Measurements from ENCODE around the gene GOLGA6L1. TPM values are rescaled to one million over a fixed set of nuclear protein-coding genes. Genes with fewer than 3 reads are reported as not detected.
"Not testable (repeated sequence)": the region's sequence is repeated elsewhere in the genome, so short reads cannot be mapped to it uniquely, and the experiment has no call there.

Gene GOLGA6L1, protein sequence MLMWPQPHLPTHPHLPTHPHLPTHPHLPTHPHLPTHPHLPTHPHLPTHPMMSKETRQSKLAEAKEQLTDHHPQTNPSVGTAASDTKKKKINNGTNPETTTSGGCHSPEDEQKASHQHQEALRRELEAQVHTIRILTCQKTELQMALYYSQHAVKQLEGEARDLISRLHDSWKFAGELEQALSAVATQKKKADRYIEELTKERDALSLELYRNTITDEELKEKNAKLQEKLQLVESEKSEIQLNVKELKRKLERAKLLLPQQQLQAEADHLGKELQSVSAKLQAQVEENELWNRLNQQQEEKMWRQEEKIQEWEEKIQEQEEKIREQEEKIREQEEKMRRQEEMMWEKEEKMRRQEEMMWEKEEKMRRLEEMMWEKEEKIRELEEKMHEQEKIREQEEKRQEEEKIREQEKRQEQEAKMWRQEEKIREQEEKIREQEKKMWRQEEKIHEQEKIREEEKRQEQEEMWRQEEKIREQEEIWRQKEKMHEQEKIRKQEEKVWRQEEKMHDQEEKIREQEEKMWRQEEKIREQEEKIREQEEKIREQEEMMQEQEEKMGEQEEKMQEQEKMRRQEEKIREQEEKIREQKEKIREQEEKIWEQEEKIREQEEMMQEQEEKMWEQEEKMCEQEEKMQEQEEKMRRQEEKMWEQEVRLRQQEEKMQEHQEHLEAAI
- not detected for total RNA-seq

DNA sequence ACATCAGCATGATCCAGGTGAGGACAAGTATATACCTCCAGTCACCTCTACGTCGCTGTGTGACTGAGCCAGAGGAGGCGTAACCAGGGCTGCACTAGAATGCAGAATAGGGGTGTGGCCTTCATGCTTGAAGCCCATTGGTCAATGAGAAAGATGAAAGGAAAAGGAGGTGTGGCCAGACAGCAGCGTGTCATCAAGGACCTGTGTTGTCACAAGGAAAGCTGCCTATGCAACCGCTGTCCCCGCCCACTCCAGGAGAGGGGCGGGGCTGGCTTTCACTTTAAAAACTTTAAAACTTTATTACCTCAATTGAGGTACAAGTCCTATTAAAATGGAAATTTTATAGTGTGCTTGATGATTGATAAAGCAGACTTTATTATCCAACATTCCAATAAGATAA, at the start of gene GOLGA6L1:
GOLGA6L1 (minus strand) TSS at position 101 of the 400 bp plus-strand sequence; CDS start at position 10, 91 bp downstream.
- DNase-seq (ENCODE audit: low spot score in 2 of 2); H3K9me3 Mint-ChIP-seq; H3K27ac Mint-ChIP-seq; H3K36me3 Mint-ChIP-seq; ATAC-seq: not testable (repeated sequence)

DNA sequence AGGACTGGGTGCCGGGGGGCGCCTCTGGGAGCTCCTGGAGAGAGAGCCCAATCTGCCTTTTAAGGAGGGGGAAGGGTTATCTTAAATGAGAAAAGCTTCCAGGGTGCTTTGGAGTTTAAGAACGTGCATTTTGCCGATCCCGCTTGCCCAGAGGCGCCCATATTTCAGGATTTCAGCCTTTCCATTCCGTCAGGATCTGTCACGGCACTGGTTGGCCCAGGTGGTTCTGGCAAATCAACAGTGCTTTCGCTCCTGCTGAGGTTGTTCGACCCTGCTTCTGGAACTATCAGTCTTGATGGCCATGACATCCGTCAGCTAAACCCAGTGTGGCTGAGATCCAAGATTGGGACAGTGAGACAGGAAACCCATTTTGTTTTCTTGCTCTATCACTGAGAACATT, 44.6 kb upstream of the GOLGA6L1 start:
- H3K36me3 Mint-ChIP-seq; ATAC-seq; H3K27ac Mint-ChIP-seq; H3K9me3 Mint-ChIP-seq; DNase-seq (ENCODE audit: low spot score in 2 of 2): not testable (repeated sequence)

DNA sequence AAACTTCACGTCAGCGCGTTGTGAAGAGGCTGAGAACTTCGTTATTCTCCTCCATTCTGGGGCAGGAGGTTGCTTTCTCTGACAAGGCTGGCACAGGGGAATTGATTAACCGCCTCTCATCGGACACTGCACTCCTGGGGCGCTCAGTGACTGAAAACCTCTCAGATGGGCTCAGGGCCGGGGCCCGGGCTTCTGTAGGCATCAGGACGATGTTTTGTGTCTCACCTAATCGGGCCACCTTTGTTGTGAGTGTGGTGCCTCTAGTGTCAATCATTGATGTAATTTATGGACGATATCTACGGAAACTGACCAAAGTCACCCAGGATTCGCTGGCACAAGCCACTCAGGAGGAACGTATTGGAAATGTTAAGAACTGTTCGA, 43.9 kb upstream of the GOLGA6L1 start:
- ATAC-seq; DNase-seq (ENCODE audit: low spot score in 2 of 2); H3K9me3 Mint-ChIP-seq; H3K36me3 Mint-ChIP-seq; H3K27ac Mint-ChIP-seq: not testable (repeated sequence)

DNA sequence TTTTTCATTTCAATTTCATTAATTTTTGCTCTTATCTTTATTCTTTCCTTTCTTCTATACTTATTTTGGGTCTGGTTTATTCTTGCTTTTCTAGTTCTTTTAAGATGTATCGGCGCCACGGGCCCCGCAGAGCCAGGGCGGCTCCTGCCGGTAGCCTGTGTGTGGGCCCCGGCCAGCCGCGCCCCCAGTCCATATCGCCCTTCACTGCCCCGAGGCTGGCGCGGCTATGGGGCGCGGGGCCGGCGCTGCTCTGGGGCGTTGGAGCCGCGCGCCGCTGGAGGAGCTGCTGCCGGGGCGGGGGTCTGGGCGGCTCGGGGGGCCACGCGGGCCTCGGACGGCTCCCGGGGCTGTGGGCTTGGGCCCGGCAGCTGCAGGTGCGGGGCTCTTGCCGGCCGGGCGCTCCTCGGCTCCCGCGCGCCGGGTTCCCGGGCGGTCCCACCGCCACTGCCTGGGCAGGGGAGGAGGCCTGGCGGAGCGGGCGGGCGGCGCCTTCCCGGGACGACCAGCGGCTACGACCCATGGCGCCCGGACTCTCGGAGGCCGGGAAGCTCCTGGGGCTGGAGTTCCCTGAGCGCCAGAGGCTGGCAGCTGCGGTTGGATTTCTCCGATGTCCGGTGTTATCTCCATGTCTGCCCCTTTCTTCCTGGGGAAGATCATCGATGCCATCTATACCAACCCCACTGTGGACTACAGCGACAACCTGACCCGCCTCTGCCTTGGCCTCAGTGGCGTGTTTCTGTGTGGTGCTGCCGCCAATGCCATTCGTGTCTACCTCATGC, 43.3 kb upstream of the GOLGA6L1 start:
- H3K27ac Mint-ChIP-seq; ATAC-seq; H3K36me3 Mint-ChIP-seq; DNase-seq (ENCODE audit: low spot score in 2 of 2); H3K9me3 Mint-ChIP-seq: not testable (repeated sequence)

DNA sequence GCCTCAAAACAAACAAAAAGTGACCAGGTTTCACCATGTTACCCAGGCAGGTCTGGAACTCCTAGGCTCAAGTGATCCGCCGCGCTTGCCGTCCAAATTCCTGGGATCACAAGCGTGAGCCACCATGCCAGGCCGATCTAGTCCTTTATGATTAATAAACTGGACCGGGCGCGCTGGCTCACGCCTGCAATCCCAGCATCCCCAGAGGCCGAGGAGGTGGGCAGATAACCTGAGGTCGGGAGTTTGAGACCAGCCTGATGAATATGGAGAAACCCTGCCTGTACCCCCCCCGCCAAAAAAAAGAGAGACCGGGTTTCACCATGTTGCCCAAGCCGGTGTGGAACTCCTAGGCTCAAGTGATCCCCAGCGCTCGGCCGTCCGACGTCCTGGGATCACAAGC, 40.1 kb upstream of the GOLGA6L1 start:
- DNase-seq (ENCODE audit: low spot score in 2 of 2); H3K36me3 Mint-ChIP-seq; H3K9me3 Mint-ChIP-seq; ATAC-seq; H3K27ac Mint-ChIP-seq: not testable (repeated sequence)

DNA sequence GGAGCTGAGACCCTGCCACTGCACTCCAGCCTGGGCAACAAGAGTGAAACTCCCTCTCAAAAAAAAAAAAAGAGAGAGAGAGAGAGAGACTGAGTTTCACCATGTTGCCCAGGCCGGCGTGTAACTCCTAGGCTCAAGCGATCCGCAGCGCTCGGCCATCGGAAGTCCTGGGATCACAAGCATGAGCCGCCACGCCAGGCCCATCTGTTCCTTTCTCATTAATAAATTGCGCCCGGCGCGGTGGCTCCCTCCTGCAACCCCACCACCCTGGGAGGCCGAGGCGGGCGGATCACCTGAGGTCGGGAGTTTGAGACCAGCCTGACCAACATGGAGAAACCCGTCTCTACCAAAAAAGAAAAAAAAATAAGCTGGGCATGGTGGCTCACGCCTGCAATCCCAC, 39.0 kb upstream of the GOLGA6L1 start:
- H3K36me3 Mint-ChIP-seq, ATAC-seq: not testable (repeated sequence)

DNA sequence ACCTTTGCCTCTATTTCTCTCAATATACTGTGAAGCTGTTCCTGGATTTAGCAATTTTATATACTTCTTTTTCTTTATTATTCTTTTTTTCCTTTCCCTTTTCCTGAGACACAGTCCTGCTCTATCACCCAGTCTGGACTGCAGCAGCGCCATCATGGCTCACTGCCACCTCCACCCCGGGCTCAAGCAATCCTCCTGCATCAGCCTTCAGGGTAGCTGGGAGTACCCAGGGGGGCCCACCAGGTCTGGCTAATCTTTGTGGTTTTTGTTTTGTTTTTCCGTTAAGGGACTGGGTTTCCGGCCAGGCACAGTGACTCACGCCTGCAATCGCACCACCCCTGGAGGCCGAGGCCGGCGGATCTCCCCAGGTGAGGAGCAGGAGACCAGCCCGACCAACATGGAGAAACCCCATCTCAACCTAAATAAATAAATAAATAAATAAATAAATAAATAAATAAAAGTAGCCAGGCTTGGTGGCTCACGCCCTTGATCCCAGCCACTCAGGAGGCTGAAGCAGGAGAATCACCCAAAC, 38.1 kb upstream of the GOLGA6L1 start:
- not testable (repeated sequence) for H3K9me3 Mint-ChIP-seq; H3K36me3 Mint-ChIP-seq; ATAC-seq; DNase-seq (ENCODE audit: low spot score in 2 of 2); H3K27ac Mint-ChIP-seq

More for the DNA sequence above, 39.0 kb upstream of the GOLGA6L1 start:
- H3K27ac Mint-ChIP-seq; H3K9me3 Mint-ChIP-seq; DNase-seq (ENCODE audit: low spot score in 2 of 2): not testable (repeated sequence)

DNA sequence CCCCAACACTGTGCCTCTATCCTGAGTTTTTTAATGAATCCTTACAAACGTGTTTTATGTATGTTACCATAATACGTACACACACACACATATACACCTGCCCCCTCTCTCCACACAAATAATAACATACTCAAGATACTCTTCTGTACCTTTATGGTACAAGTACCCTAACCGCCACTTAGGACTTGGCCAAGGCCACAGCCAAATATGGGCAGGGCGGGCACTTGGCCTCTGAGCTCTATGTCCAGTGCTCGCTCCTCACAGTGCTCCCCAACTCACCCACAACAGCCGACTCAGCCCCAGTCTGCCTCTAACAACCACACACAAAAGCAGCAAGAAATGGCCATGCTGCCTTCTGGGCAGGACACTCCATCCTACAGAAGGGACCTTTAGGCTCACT, 3.8 kb downstream of the GOLGA6L1 start:
- not testable (repeated sequence) for ATAC-seq; H3K9me3 Mint-ChIP-seq; H3K27ac Mint-ChIP-seq; H3K36me3 Mint-ChIP-seq; DNase-seq (ENCODE audit: low spot score in 2 of 2)

DNA sequence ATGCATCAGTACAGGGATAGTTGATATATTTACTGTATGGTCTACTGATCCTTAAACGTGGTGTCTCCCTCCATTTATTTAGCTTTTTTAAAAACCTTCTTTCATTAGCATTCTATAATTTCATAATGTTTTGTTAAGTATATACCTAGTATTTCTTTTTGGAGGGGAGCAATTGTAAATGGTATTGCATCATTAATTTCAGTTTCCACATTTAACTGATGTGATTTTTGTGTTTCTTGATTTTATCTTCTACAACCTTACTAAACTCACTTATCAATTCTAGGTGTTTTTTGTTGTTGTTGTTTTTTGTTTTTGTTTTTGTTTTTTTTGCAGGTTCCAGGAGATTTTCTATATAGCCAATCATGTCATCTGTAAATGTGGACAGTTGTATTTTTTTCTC, 18.4 kb downstream of the GOLGA6L1 start:
- no peaks in the 10 kb centered on the region for H3K9me3 Mint-ChIP-seq
- H3K36me3 Mint-ChIP-seq, result no peaks in the 10 kb centered on the region
- ATAC-seq, result no peak

DNA sequence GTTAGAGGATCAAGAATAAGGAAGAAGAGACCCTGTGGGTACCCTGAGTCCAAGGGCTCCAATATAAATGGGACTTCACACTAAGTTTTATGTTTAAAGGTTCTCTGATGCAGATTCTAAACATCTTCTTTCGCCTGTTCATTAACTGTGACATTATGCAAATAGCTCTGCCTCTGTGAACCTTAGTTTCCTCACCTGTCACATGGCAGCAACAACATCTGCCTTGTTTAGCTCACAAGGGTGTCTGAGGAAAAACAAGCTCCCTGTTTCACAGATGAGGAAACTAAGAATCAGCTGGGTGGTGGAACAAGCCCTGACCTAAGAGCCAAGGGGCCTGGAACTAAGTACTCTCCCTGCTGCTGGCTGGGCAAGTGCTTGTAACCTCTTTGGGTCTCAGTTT, 40.8 kb downstream of the GOLGA6L1 start:
- no peaks in the 10 kb centered on the region for H3K36me3 Mint-ChIP-seq
- ATAC-seq, result no peak
- H3K9me3 Mint-ChIP-seq, result no peaks in the 10 kb centered on the region
- H3K27ac Mint-ChIP-seq, result no peak overlapping the region
- no peak for DNase-seq (ENCODE audit: low spot score in 2 of 2)

More for the DNA sequence above, 18.4 kb downstream of the GOLGA6L1 start:
- no peak for DNase-seq (ENCODE audit: low spot score in 2 of 2)
- H3K27ac Mint-ChIP-seq, result no peak overlapping the region

DNA sequence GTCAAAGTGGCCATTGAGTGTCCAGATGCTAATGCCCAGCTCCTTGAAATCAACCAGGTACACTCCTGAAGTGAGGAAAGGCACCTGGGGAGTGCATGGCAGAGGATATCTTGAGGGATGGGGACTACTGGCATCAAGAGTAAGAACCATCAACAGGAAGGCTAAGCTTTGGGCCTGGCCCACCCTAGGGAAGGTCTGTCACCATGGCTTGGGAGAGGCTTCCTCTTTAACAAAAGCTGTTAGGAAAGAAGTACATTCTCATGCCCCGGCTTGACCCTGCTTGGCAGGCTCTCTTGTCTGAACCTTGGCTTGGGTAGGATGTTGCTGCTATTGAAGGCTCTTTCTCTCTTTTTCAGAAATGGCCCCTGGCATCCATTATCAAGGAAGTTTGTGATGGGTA, 53.5 kb downstream of the GOLGA6L1 start:
- H3K9me3 Mint-ChIP-seq, result no peaks in the 10 kb centered on the region
- no peak for ATAC-seq
- H3K27ac Mint-ChIP-seq, result no peak overlapping the region
- no peaks in the 10 kb centered on the region for H3K36me3 Mint-ChIP-seq
- no peak for DNase-seq (ENCODE audit: low spot score in 2 of 2)

DNA sequence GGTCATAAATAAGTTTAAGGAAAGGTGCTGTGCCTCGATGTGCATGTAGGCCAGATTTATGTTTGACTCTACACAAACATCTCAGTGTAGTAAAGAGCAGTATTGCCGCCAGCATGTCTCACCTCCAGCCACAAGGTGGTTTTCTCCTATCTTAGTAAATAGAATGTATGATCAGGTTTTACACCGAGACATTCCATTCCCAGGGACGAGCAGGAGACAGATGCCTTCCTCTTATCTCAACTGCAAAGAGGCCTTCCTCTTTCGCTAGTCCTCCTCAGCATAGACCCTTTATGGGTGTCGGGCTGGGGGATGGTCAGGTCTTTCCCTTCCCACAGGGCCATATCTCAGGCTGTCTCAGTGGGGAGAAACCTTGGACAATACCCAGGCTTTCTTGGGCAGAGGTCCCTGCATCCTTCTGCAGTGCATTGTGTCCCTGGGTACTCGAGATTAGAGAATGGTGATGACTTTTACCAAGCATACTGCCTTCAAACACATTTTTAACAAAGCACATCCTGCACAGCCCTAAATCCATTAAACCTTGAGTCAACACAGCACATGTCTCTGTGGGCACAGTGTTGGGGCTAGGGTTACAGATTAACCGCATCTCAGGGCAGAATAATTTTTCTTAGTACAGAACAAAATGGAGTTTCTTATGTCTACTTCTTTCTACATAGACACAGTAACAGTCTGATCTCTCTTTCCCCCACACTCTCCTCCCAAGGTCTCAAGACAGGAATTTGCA, 54.5 kb downstream of the GOLGA6L1 start:
- H3K9me3 Mint-ChIP-seq; ATAC-seq; H3K36me3 Mint-ChIP-seq; DNase-seq (ENCODE audit: low spot score in 2 of 2); H3K27ac Mint-ChIP-seq: not testable (repeated sequence)

DNA sequence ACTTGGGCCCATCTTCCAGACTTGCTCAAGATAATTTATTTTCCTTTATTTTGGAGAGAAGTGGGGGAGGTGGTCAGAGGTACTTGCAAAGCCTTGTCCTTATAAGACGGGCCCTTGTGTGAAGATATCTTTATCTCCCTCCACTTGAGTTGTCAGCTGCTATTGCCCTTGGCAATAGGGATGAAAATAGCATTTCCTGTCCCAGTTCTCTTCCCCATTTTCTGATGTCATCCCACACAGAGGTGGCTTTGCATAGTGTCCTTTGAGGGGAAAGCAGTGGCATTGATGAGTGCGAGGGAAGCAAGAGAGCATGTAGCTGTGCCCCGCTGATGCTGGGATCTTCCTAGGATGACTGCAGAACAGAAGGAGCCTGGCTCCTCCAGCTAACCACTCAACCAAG, 55.4 kb downstream of the GOLGA6L1 start:
- DNase-seq (ENCODE audit: low spot score in 2 of 2) (no peak), ATAC-seq (no peak)
- Mint-ChIP-seq H3K27ac (no peak overlapping the region), H3K36me3 (no peaks in the 10 kb centered on the region), H3K9me3 (no peaks in the 10 kb centered on the region)

DNA sequence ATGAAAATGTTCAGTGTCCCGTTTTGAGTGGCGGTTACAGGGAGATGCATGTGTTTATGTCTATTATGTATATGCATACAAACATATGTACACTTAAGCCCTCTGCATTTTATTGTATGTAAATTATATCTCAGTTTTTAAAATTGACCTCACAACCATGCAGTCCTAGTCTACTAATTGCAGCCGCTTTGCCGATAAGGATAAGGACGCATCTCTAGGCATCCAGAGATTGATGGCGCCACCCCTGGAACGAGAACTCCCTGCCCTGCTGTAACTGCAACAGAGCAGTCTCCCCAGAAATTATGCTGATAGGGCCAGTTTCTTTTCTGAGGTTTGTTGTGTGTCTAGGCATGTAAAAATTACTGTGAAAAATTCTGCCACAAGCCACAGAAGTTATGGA, 56.9 kb downstream of the GOLGA6L1 start:
- H3K9me3 Mint-ChIP-seq, result no peaks in the 10 kb centered on the region
- ATAC-seq (no peak), DNase-seq (ENCODE audit: low spot score in 2 of 2) (no peak)
- no peaks in the 10 kb centered on the region for H3K36me3 Mint-ChIP-seq
- H3K27ac Mint-ChIP-seq, result no peak overlapping the region

Measured in activated naive CD4-positive, alpha-beta T cell treated with anti-CD3 and anti-CD28 coated beads, Interleukin-2, amount 50 U/mL, for 72 hours (primary cell).